Osteocyte (in vitro differentiated cells): ENCODE data around the gene RNF43. TPM values are rescaled to one million over a fixed set of nuclear protein-coding genes. Genes with fewer than 3 reads are reported as not detected.

Experiments
- DNase-seq: peaks from one replicate; pipeline ENCODE4 v3.0.0; 2021; ENCODE audit warnings: mixed read lengths; ENCODE audit not compliant: unreplicated experiment; ENCODE audit errors: extremely low spot score
- H3K27ac Mint-ChIP-seq: one replicate; pipeline ENCODE4 v1.8.0; 2021; ENCODE audit warnings: mild to moderate bottlenecking, mixed read lengths; ENCODE audit not compliant: unreplicated experiment
- H3K27me3 Mint-ChIP-seq: one replicate; pipeline ENCODE4 v1.8.0; 2021; ENCODE audit warnings: mixed read lengths; ENCODE audit not compliant: unreplicated experiment
- H3K36me3 Mint-ChIP-seq: one replicate; pipeline ENCODE4 v1.8.0; 2021; ENCODE audit warnings: mixed read lengths; ENCODE audit not compliant: unreplicated experiment
- H3K4me1 Mint-ChIP-seq: one replicate; pipeline ENCODE4 v1.8.0; 2021; ENCODE audit warnings: mixed read lengths; ENCODE audit not compliant: unreplicated experiment
- H3K4me3 Mint-ChIP-seq: one replicate; pipeline ENCODE4 v1.8.0; 2021; ENCODE audit warnings: mild to moderate bottlenecking, moderate library complexity, mixed read lengths; ENCODE audit not compliant: unreplicated experiment
- H3K9me3 Mint-ChIP-seq: one replicate; pipeline ENCODE4 v1.8.0; 2021; ENCODE audit warnings: mixed read lengths; ENCODE audit not compliant: unreplicated experiment
- long read RNA-seq: library from polyadenylated mRNA; unstranded; transcript quantifications from one replicate; pipeline ENCODE4 v2.0.0, GENCODE V29; 2021
- total RNA-seq: library from RNA; stranded (reverse); gene quantifications from 2 replicates; pipeline ENCODE4 v1.2.1, GENCODE V29; 2021
- TF ChIP-seq, protein P1 (sequence below): fragments of 200-600 bp; sonication (generic); IDR thresholded peaks from 2 replicates; pipeline ENCODE4 v1.5.0; 2021; ENCODE audit warnings: antibody characterized with exemption, mild to moderate bottlenecking, moderate library complexity

Gene RNF43
- not detected in 2 replicates for total RNA-seq
- long read RNA-seq: 0 reads

DNA sequence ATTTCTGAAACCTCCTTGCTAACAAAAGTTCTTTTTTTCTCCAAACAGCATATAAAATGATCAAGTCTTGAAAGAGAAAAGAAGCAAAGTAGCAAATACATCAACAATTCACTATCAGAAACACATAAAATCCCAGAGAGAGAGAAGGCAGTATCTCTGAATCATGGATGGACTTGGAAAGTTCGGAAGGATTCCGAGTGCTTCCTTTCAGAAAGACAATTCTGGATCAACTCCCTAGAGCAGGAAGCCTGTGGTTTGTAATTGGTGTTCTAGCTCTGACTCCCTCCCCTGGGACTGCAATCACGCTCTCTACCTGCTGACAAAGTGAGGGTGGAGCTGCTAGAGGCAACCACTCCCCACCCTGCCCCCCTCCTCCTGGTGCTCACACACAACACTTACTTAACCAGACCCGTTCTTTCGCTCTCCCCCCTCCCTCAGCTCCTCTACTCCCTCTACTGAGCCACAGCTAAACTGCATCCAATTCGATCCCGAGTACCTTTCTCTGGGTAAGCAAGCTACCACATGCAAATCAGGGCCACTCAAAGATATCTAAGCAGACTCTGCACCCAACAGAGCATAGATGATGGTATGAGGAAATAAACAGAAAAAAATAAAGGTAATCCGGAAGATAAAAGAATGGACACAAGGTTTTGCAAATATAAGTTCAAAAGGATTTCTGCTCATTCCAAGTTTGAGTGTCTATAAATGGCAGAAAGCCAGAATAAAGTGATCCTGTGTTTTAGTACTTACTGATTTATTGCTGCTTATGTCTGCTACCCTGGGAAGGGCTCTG is at the start of gene RNF43:
RNF43 (minus strand) TSS at position 235 of the 793 bp plus-strand sequence. CDS start 1,957 bp downstream, outside the sequence.
- peaks cover 56% of the 10 kb centered on the region for H3K27me3 Mint-ChIP-seq
- TF ChIP-seq, protein P1, sequence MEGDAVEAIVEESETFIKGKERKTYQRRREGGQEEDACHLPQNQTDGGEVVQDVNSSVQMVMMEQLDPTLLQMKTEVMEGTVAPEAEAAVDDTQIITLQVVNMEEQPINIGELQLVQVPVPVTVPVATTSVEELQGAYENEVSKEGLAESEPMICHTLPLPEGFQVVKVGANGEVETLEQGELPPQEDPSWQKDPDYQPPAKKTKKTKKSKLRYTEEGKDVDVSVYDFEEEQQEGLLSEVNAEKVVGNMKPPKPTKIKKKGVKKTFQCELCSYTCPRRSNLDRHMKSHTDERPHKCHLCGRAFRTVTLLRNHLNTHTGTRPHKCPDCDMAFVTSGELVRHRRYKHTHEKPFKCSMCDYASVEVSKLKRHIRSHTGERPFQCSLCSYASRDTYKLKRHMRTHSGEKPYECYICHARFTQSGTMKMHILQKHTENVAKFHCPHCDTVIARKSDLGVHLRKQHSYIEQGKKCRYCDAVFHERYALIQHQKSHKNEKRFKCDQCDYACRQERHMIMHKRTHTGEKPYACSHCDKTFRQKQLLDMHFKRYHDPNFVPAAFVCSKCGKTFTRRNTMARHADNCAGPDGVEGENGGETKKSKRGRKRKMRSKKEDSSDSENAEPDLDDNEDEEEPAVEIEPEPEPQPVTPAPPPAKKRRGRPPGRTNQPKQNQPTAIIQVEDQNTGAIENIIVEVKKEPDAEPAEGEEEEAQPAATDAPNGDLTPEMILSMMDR: peak; percentile 72
- peaks cover 6% of the 10 kb centered on the region for H3K4me1 Mint-ChIP-seq
- no peaks in the 10 kb centered on the region for H3K36me3 Mint-ChIP-seq
- H3K9me3 Mint-ChIP-seq: no peaks in the 10 kb centered on the region
- H3K27ac Mint-ChIP-seq: no peak within 1 kb of the TSS
- H3K4me3 Mint-ChIP-seq: peak within 1 kb of the TSS; percentile 65
- DNase-seq: peak; percentile 87

GRCh38 chr17:58455491-58455890 is 38.2 kb upstream of the RNF43 start:
- DNase-seq: no peak
- Mint-ChIP-seq H3K27ac (no peak overlapping the region), H3K4me1 (no peaks in the 10 kb centered on the region), H3K27me3 (peaks cover 10% of the 10 kb centered on the region), H3K4me3 (no peak overlapping the region), H3K9me3 (no peaks in the 10 kb centered on the region), H3K36me3 (no peaks in the 10 kb centered on the region)
- TF ChIP-seq, protein P1: no peak

DNA sequence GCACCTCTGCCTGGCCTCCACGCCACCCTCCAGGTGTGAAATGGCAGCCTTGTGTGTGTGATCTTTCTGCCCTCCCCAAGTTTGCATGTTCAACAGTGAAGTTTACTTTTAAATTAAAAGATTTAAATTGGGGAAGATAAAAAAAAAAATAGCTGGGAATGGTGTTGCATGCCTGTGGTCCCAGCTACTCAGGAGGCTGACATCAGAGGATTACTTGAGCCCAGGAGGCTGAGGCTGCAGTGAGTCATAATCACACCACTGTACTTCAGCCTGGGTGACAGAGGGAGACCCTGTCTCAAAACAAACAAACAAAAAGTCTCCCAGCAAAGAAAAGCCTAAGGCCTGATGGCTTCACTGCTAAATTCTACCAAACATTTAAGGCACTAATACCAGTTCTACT is 35.4 kb upstream of the RNF43 start:
- no peak for DNase-seq
- Mint-ChIP-seq H3K27me3 (peaks cover 10% of the 10 kb centered on the region), H3K4me3 (no peak overlapping the region), H3K36me3 (no peaks in the 10 kb centered on the region), H3K4me1 (no peaks in the 10 kb centered on the region), H3K9me3 (no peaks in the 10 kb centered on the region), H3K27ac (no peak overlapping the region)
- TF ChIP-seq, protein P1: no peak

DNA sequence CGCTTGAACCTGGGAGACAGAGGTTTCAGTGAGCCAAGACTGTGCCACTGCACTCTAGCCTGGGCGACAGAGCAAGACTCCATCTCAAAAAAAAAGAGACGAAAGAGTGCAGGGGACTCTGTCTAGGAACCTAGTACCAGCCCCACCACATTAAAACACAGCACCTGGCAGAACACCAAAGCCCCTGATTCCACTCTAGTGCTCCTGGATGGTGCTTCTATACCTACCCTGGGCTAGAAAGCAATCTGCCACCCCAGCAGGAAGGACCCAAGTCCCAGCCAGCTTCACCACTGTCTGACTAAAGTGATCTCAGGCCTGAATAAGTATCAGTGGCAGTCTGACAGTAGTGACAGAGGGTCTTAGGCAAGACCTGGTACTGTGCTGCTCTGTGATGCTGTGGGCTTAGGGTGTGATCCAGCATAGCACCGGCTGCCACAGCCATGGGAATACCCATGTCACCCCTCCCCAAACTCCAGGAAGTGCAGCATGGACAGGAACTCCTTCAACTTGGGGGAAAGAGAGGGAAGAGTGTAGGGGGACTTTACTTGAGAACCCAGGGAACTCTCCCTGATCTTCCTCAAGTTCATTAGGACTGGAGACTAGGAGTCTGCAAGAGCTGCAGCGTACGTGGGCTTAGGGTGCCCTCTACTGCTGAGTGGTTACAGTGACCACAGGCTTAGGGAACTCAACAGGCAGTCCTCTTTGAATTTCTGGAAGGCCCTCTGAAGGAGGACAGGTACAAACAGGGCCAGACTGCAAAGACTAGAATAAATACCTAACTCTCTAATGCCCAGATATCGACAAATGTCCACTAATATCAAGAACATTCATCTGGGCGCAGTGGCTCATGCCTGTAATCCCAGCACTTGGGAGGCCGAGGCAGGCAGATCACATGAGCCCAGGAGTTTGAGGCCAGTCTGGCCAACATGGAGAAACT is 30.0 kb upstream of the RNF43 start:
- no peak overlapping the region for H3K4me3 Mint-ChIP-seq
- DNase-seq: no peak
- TF ChIP-seq, protein P1: peak; percentile 69
- H3K4me1 Mint-ChIP-seq: no peaks in the 10 kb centered on the region
- no peaks in the 10 kb centered on the region for H3K9me3 Mint-ChIP-seq
- H3K27ac Mint-ChIP-seq: no peak overlapping the region
- H3K27me3 Mint-ChIP-seq: peaks cover 16% of the 10 kb centered on the region
- H3K36me3 Mint-ChIP-seq: no peaks in the 10 kb centered on the region

GRCh38 chr17:58446086-58446485 is 28.8 kb upstream of the RNF43 start:
- Mint-ChIP-seq H3K9me3 (no peaks in the 10 kb centered on the region), H3K4me3 (no peak overlapping the region), H3K4me1 (no peaks in the 10 kb centered on the region), H3K27ac (no peak overlapping the region), H3K27me3 (peaks cover 25% of the 10 kb centered on the region), H3K36me3 (no peaks in the 10 kb centered on the region)
- DNase-seq: no peak
- TF ChIP-seq, protein P1: no peak
